Mesendoderm (in vitro differentiated cells): ENCODE data around the gene UNC45B.

Experiments
- DNase-seq: peaks from one replicate; pipeline ENCODE4 v3.0.0; 2013
- H2AK5ac ChIP-seq: 2 replicates; pipeline ENCODE4 v1.6.1; 2013; ENCODE audit warnings: low read length, inconsistent platforms
- H2BK120ac ChIP-seq: 2 replicates; pipeline ENCODE4 v1.6.1; 2013; ENCODE audit warnings: low read depth, mild to moderate bottlenecking, low read length, moderate library complexity, mixed read lengths
- H2BK15ac ChIP-seq: replicated peaks from 2 replicates; pipeline ENCODE4 v1.6.1; 2013; ENCODE audit warnings: low read depth, mild to moderate bottlenecking, moderate library complexity
- H2BK5ac ChIP-seq: 2 replicates; pipeline ENCODE4 v1.6.1; 2013; ENCODE audit warnings: low read length, inconsistent platforms
- H3K18ac ChIP-seq: 2 replicates; pipeline ENCODE4 v1.6.1; 2013; ENCODE audit warnings: mild to moderate bottlenecking, low read length, mixed read lengths
- H3K23ac ChIP-seq: one replicate; pipeline ENCODE4 v1.6.1; 2013; ENCODE audit warnings: low read length
- H3K27ac ChIP-seq: 2 replicates; pipeline ENCODE4 v1.5.1; 2013; ENCODE audit warnings: low read depth, mild to moderate bottlenecking, inconsistent platforms, low read length, moderate library complexity
- H3K27me3 ChIP-seq: 2 replicates; pipeline ENCODE4 v1.6.1; 2013; ENCODE audit warnings: low read length, control low read depth, mild to moderate bottlenecking, inconsistent platforms; ENCODE audit not compliant: insufficient read depth, poor library complexity
- H3K36me3 ChIP-seq: 2 replicates; pipeline ENCODE4 v1.6.1; 2013; ENCODE audit warnings: low read length, inconsistent platforms; ENCODE audit not compliant: control insufficient read depth, insufficient read depth
- H3K4ac ChIP-seq: one replicate; pipeline ENCODE4 v1.6.1; 2013; ENCODE audit warnings: low read depth, mild to moderate bottlenecking, low read length, moderate library complexity
- H3K4me1 ChIP-seq: 2 replicates; pipeline ENCODE4 v1.6.1; 2013; ENCODE audit warnings: low read depth, low read length, inconsistent platforms; ENCODE audit not compliant: control insufficient read depth
- H3K4me2 ChIP-seq: 2 replicates; pipeline ENCODE4 v1.6.1; 2013; ENCODE audit warnings: low read length
- H3K4me3 ChIP-seq: 2 replicates; pipeline ENCODE4 v1.5.1; 2013; ENCODE audit warnings: mild to moderate bottlenecking, low read length
- H3K56ac ChIP-seq: one replicate; pipeline ENCODE4 v1.6.1; 2013; ENCODE audit warnings: low read length
- H3K79me1 ChIP-seq: 2 replicates; pipeline ENCODE4 v1.6.1; 2013; ENCODE audit warnings: low read length, inconsistent platforms
- H3K79me2 ChIP-seq: 2 replicates; pipeline ENCODE4 v1.6.1; 2013; ENCODE audit warnings: mild to moderate bottlenecking, low read length; ENCODE audit not compliant: control insufficient read depth, insufficient read depth
- H3K9ac ChIP-seq: 2 replicates; pipeline ENCODE4 v1.6.1; 2013; ENCODE audit warnings: low read length, inconsistent platforms
- H4K5ac ChIP-seq: one replicate; pipeline ENCODE4 v1.6.1; 2013; ENCODE audit warnings: low read length
- H4K8ac ChIP-seq: one replicate; pipeline ENCODE4 v1.6.1; 2013; ENCODE audit warnings: low read depth, mild to moderate bottlenecking, control low read depth, low read length, moderate library complexity
- WGBS: extraction: QIAGEN DNeasy Blood & Tissue Kit; methylation state at CpG from one replicate; pipeline ENCODE4 v1.1.7; 2013; ENCODE audit warnings: low lambda C conversion rate, missing lambda C conversion rate; ENCODE audit not compliant: insufficient coverage; ENCODE audit errors: extremely low coverage; 5-methylcytosine and 5-hydroxymethylcytosine counted together

UNC45B gene

GRCh38 chr17:35127751-35128514 is 19.7 kb upstream of the UNC45B start:
- no peak overlapping the region for H3K27ac ChIP-seq
- no peak overlapping the region for H3K18ac ChIP-seq
- H3K56ac ChIP-seq = no peak overlapping the region
- no peak overlapping the region for H3K9ac ChIP-seq
- H3K36me3 ChIP-seq = peaks cover 11% of the 10 kb centered on the region
- no peak overlapping the region for H3K23ac ChIP-seq
- H2BK15ac ChIP-seq = no peak overlapping the region
- H4K5ac ChIP-seq = no peak overlapping the region
- no peak overlapping the region for H3K4me2 ChIP-seq
- no peak overlapping the region for H4K8ac ChIP-seq
- no peaks in the 10 kb centered on the region for H3K79me1 ChIP-seq
- no peaks in the 10 kb centered on the region for H3K79me2 ChIP-seq
- H2AK5ac ChIP-seq = no peak overlapping the region
- H3K4me1 ChIP-seq = no peaks in the 10 kb centered on the region
- H3K4me3 ChIP-seq = no peak overlapping the region
- no peak overlapping the region for H2BK120ac ChIP-seq
- no peak overlapping the region for H3K4ac ChIP-seq
- no CpG with 5 or more reads among the region's 11 CpGs for WGBS
- no peak for DNase-seq
- no peak overlapping the region for H2BK5ac ChIP-seq
- H3K27me3 ChIP-seq = no peaks in the 10 kb centered on the region

- H3K79me1 ChIP-seq = no peaks in the 10 kb centered on the region
- H3K9ac ChIP-seq = no peak overlapping the region
- H3K36me3 ChIP-seq = peaks cover 23% of the 10 kb centered on the region
- no peak overlapping the region for H3K18ac ChIP-seq
- H3K4ac ChIP-seq = no peak overlapping the region
- no peak overlapping the region for H3K23ac ChIP-seq
- no peak overlapping the region for H3K4me3 ChIP-seq
- no peaks in the 10 kb centered on the region for H3K4me1 ChIP-seq
- WGBS = no CpG with 5 or more reads among the region's 11 CpGs
- H2BK15ac ChIP-seq = no peak overlapping the region
- no peak overlapping the region for H4K8ac ChIP-seq
- no peak overlapping the region for H3K4me2 ChIP-seq
- no peak overlapping the region for H2AK5ac ChIP-seq
- no peaks in the 10 kb centered on the region for H3K27me3 ChIP-seq
- H3K79me2 ChIP-seq = no peaks in the 10 kb centered on the region
- H3K27ac ChIP-seq = no peak overlapping the region
- H3K56ac ChIP-seq = no peak overlapping the region
- DNase-seq = no peak
- H2BK120ac ChIP-seq = no peak overlapping the region
- no peak overlapping the region for H4K5ac ChIP-seq
- H2BK5ac ChIP-seq = no peak overlapping the region
These were observed 18.3 kb upstream of the UNC45B start for GRCh38 chr17:35129154-35129972.

- H2AK5ac ChIP-seq = no peak overlapping the region
- H2BK15ac ChIP-seq = no peak overlapping the region
- no peaks in the 10 kb centered on the region for H3K27me3 ChIP-seq
- H3K9ac ChIP-seq = no peak overlapping the region
- no peak overlapping the region for H4K5ac ChIP-seq
- H3K4me3 ChIP-seq = no peak overlapping the region
- no peak overlapping the region for H3K23ac ChIP-seq
- H2BK120ac ChIP-seq = no peak overlapping the region
- H3K79me1 ChIP-seq = no peaks in the 10 kb centered on the region
- WGBS = no CpG with 5 or more reads among the region's 5 CpGs
- no peaks in the 10 kb centered on the region for H3K79me2 ChIP-seq
- no peaks in the 10 kb centered on the region for H3K4me1 ChIP-seq
- no peak overlapping the region for H3K18ac ChIP-seq
- H3K56ac ChIP-seq = no peak overlapping the region
- H3K27ac ChIP-seq = no peak overlapping the region
- H3K4me2 ChIP-seq = no peak overlapping the region
- DNase-seq = no peak
- no peak overlapping the region for H3K4ac ChIP-seq
- H4K8ac ChIP-seq = no peak overlapping the region
- H2BK5ac ChIP-seq = no peak overlapping the region
- peaks cover 23% of the 10 kb centered on the region for H3K36me3 ChIP-seq
These were observed 17.7 kb upstream of the UNC45B start for GRCh38 chr17:35129973-35130351.

- DNase-seq = no peak
- peaks cover 27% of the 10 kb centered on the region for H3K36me3 ChIP-seq
- no CpG with 5 or more reads among the region's 3 CpGs for WGBS
These were observed 17.2 kb upstream of the UNC45B start for GRCh38 chr17:35130392-35130791.

GRCh38 chr17:35132099-35132498 is 15.5 kb upstream of the UNC45B start:
- Histone ChIP-seq H2AK5ac (no peak overlapping the region), H3K4me3 (no peak overlapping the region), H3K4me1 (no peaks in the 10 kb centered on the region), H3K9ac (no peak overlapping the region), H3K4ac (no peak overlapping the region), H3K79me1 (no peaks in the 10 kb centered on the region), H3K36me3 (peaks cover 33% of the 10 kb centered on the region), H3K23ac (no peak overlapping the region), H2BK120ac (no peak overlapping the region), H3K79me2 (no peaks in the 10 kb centered on the region), H3K18ac (no peak overlapping the region), H2BK5ac (no peak overlapping the region), H4K5ac (no peak overlapping the region), H3K27me3 (no peaks in the 10 kb centered on the region), H3K56ac (no peak overlapping the region), H3K27ac (no peak overlapping the region), H3K4me2 (no peak overlapping the region), H4K8ac (no peak overlapping the region), H2BK15ac (no peak overlapping the region)
- no CpG with 5 or more reads among the region's 10 CpGs for WGBS
- no peak for DNase-seq

More at GRCh38 chr17:35130392-35130791, 17.2 kb upstream of the UNC45B start:
- no peaks in the 10 kb centered on the region for H3K79me2 ChIP-seq
- H4K5ac ChIP-seq = no peak overlapping the region
- no peak overlapping the region for H3K23ac ChIP-seq
- H3K4me1 ChIP-seq = no peaks in the 10 kb centered on the region
- H2BK15ac ChIP-seq = no peak overlapping the region
- no peaks in the 10 kb centered on the region for H3K79me1 ChIP-seq
- no peak overlapping the region for H3K27ac ChIP-seq
- H3K4ac ChIP-seq = no peak overlapping the region
- H3K9ac ChIP-seq = no peak overlapping the region
- no peak overlapping the region for H3K56ac ChIP-seq
- no peak overlapping the region for H2BK120ac ChIP-seq
- no peak overlapping the region for H3K4me3 ChIP-seq
- H2AK5ac ChIP-seq = no peak overlapping the region
- H3K4me2 ChIP-seq = no peak overlapping the region
- no peak overlapping the region for H3K18ac ChIP-seq
- H3K27me3 ChIP-seq = no peaks in the 10 kb centered on the region
- H4K8ac ChIP-seq = no peak overlapping the region
- H2BK5ac ChIP-seq = no peak overlapping the region
